ENCODE measurements around the gene MRPS18A. TPM values are rescaled to one million over a fixed set of nuclear protein-coding genes. Genes with fewer than 3 reads are reported as not detected.

The MRPS18A gene
- total and polyA plus RNA-seq, 9 of the 15 experiments (the other 6 are each of a cell fraction or from before 2014, with no cell fraction given), result 87.5 to 243 (median 125) TPM

- TF ChIP-seq CHAMP1 (IDR thresholded peaks at IDR 0.05), result no peak
- TF ChIP-seq ATF4 (CRISPR knock-in tag; IDR thresholded peaks at IDR 0.05), result peak; percentile 43; the same call in 1 of the 2 replicates
- TF ChIP-seq HDAC3 (IDR thresholded peaks at IDR 0.05; ENCODE audit: borderline replicate concordance, partially characterized antibody), result no peak
- no peak; a peak in 1 of 4 replicates for TF ChIP-seq KDM4B (IDR thresholded peaks at IDR 0.05; ENCODE audit: borderline replicate concordance in 2 of 2, low read depth in 1 of 2)
- no peak for TF ChIP-seq HNRNPK (IDR thresholded peaks at IDR 0.05; ENCODE audit: low read depth, low read length, poor library complexity, severe bottlenecking)
- peak; percentile 87 for TF ChIP-seq NCOR1 (IDR thresholded peaks at IDR 0.05)
- TF ChIP-seq ZNF217 (CRISPR knock-in tag; IDR thresholded peaks at IDR 0.05), result no peak
- TF ChIP-seq FOSL1 (tag; conservative IDR thresholded peaks at IDR 0.05), result peak; percentile 88
- TF ChIP-seq MECOM (CRISPR knock-in tag; IDR thresholded peaks at IDR 0.05), result 0 out of 2 replicates have a peak, but pooled peaks have one; percentile 34
- no peak for TF ChIP-seq ZNF518B (CRISPR knock-in tag; IDR thresholded peaks at IDR 0.05)
- no peak for TF ChIP-seq KAT2B (IDR thresholded peaks at IDR 0.05; ENCODE audit: low read depth, low read length)
- TF ChIP-seq FOXA1 (IDR thresholded peaks at IDR 0.05; ENCODE audit: borderline replicate concordance), result no peak
- TF ChIP-seq SPI1 (IDR thresholded peaks at IDR 0.05; ENCODE audit: borderline replicate concordance, low read depth, low read length), result no peak
- peak; percentile 81 for TF ChIP-seq ARHGAP35 (IDR thresholded peaks at IDR 0.05; ENCODE audit: partially characterized antibody)
- no peak for TF ChIP-seq THAP12 (CRISPR knock-in tag; IDR thresholded peaks at IDR 0.05)
Measured at GRCh38 chr6:43702534-43703440, 15.2 kb upstream of the MRPS18A start (continued).
